Tibial nerve (tissue), 4 donors: ENCODE data around the gene ABHD3.

Experiments used
- CTCF ChIP-seq, 5 experiments: fragments of 200-600 bp in 3 of 5; fragments of 450-650 bp in 2 of 5; sonication (generic) in 3 of 5; IDR thresholded peaks; one replicate each; pipeline ENCODE4 v1.5.1; 2016 to 2019; ENCODE audit warnings: antibody characterized with exemption in 5 of 5, mild to moderate bottlenecking in 3 of 5, moderate library complexity in 2 of 5
- EP300 ChIP-seq, 2 donors: sonication (generic); formaldehyde crosslinking; IDR thresholded peaks; one replicate each; pipeline ENCODE4 v1.6.1; 2017; ENCODE audit warnings: antibody characterized with exemption in 2 of 2, mild to moderate bottlenecking in 1 of 2
- POLR2A ChIP-seq, 2 donors: fragments of 450-650 bp; IDR thresholded peaks; one replicate each; pipeline ENCODE4 v1.6.1; 2017; ENCODE audit warnings: antibody characterized with exemption in 2 of 2, mild to moderate bottlenecking in 2 of 2, moderate library complexity in 2 of 2

- TF ChIP-seq CTCF (IDR thresholded peaks at IDR 0.05) (no peak), POLR2A (IDR thresholded peaks at IDR 0.05) (no peak), EP300 (IDR thresholded peaks at IDR 0.05) (no peak)
Measured at GRCh38 chr18:21739604-21740537, 35.3 kb upstream of the ABHD3 start.
